ENCODE results near the gene KRTAP10-1. TPM values are rescaled to one million over a fixed set of nuclear protein-coding genes. Genes with fewer than 3 reads are reported as not detected.
"Not testable (repeated sequence)": the region's sequence is repeated elsewhere in the genome, so short reads cannot be mapped to it uniquely, and the experiment has no call there.

KRTAP10-1 gene
- total RNA-seq, 1 donor from 2014 or later, result not detected

DNA sequence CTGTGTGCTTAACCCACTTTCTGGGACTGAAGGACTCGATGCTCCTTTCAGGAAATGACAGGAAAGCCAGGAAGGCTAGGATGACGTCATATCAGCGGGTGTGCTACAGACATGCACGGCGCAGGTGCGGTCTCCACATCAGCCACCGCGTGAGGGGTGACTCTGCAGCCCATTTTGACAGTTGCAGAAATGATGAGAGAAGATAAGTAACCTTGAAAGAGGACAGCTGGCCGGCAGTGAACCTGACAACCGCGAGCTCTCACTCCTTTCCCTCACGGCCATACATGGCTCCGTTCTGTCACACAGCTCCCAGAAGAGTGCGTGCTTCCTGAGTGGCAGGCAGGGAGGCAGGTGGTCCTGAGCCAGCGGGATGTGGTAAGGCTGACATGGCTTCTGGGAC lies 42.1 kb upstream of the KRTAP10-1 start:
- no peak for DNase-seq
- TF ChIP-seq, protein P1, sequence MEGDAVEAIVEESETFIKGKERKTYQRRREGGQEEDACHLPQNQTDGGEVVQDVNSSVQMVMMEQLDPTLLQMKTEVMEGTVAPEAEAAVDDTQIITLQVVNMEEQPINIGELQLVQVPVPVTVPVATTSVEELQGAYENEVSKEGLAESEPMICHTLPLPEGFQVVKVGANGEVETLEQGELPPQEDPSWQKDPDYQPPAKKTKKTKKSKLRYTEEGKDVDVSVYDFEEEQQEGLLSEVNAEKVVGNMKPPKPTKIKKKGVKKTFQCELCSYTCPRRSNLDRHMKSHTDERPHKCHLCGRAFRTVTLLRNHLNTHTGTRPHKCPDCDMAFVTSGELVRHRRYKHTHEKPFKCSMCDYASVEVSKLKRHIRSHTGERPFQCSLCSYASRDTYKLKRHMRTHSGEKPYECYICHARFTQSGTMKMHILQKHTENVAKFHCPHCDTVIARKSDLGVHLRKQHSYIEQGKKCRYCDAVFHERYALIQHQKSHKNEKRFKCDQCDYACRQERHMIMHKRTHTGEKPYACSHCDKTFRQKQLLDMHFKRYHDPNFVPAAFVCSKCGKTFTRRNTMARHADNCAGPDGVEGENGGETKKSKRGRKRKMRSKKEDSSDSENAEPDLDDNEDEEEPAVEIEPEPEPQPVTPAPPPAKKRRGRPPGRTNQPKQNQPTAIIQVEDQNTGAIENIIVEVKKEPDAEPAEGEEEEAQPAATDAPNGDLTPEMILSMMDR (IDR thresholded peaks at IDR 0.05; ENCODE audit: borderline replicate concordance), result no peak
- intact Hi-C loops (cut with micrococcal nuclease), result no loop called here
- H3K27me3 ChIP-seq (ENCODE audit: low read depth), result peaks cover 39% of the 10 kb centered on the region
- H3K4me1 ChIP-seq, result peaks cover 5% of the 10 kb centered on the region
- H3K9me3 ChIP-seq (replicated peaks), result peaks cover 31% of the 10 kb centered on the region
- no peak overlapping the region for H3K27ac ChIP-seq (replicated peaks)
- H3K36me3 ChIP-seq, result no peaks in the 10 kb centered on the region
- no peak overlapping the region for H3K4me3 ChIP-seq

DNA sequence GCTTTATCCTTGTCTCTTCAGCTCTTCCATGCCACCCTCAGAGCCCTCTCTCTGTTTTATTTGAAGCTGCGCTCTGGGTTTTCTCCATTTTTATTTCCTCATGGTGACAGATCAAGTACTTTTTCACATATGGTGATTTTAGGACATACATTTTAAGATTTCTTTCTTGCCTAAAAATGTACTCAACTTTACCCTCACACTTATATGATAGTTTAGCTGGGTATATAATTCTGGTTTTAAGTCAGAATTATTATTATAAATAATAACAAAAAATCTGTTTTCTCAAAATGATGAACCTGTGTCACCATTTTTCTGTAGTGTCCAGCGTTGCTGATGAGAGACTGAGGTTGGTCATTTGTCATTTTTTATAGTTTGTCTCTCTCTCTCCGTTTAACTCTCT lies 41.2 kb upstream of the KRTAP10-1 start:
- Histone ChIP-seq H3K27me3 (ENCODE audit: low read depth) (peaks cover 32% of the 10 kb centered on the region), H3K9me3 (replicated peaks) (peaks cover 37% of the 10 kb centered on the region), H3K36me3 (no peaks in the 10 kb centered on the region), H3K4me1 (peaks cover 5% of the 10 kb centered on the region), H3K27ac (replicated peaks) (no peak overlapping the region), H3K4me3 (no peak overlapping the region)
- TF ChIP-seq, protein P1 (IDR thresholded peaks at IDR 0.05; ENCODE audit: borderline replicate concordance), result no peak
- intact Hi-C loops (cut with micrococcal nuclease), result no loop called here
- DNase-seq, result no peak

DNA sequence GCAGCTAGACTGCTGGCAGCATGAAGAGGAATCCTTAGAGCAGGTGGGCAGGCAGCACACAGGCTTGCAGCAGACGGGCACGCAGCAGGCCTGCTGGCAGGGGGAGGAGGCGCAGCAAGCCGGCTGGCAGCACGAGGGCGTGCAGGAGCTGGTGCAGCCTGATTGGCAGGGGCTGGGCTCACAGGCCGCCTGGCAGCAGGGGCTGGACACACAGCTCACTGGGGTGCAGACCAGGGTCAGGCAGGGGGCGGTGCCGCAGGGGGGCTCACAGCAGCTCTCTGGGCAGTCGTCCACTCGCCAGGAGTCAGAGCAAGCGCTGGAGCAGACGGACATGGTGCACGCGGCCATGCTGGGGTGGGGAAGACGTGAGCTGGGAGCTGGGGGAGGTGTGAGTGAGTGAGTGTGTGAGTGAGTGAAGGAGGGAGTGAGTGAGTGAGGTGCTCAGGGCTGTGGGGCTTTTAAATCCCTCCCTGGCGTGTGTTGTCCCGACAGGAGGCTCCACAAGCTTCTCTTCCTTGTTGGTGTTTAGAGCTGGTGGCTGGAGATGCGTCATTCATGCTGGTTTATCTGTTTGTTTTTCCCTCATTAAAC lies 40.3 kb upstream of the KRTAP10-1 start, which contains the start of gene KRTAP10-5:
TSS of gene KRTAP10-5 (minus strand) at position 374 of the 591 bp plus-strand sequence. CDS start at position 348, 26 bp downstream.
- DNase-seq; H3K27ac ChIP-seq (replicated peaks); H3K4me1 ChIP-seq; intact Hi-C loops (cut with micrococcal nuclease); H3K36me3 ChIP-seq; H3K4me3 ChIP-seq: not testable (repeated sequence)
- H3K27me3 ChIP-seq (ENCODE audit: low read depth), result peaks cover 23% of the 10 kb centered on the region
- peaks cover 41% of the 10 kb centered on the region for H3K9me3 ChIP-seq (replicated peaks)

DNA sequence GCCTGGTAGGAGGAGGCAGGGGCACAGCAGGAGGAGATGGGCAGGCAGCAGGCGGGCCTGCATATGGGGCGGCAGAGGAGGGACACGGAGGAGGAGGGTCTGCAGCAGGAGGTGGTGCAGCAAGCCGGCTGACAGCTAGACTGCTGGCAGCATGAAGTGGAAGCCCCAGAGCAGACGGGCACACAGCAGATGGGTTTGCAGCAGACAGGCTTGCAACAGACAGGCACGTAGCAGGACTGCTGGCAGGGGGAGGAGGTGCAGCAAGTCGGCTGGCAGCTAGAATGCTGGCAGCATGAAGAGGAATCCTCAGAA lies 39.8 kb upstream of the KRTAP10-1 start:
- Histone ChIP-seq H3K4me1 (peaks cover 5% of the 10 kb centered on the region), H3K4me3 (no peak overlapping the region), H3K27ac (replicated peaks) (no peak overlapping the region), H3K27me3 (ENCODE audit: low read depth) (peaks cover 24% of the 10 kb centered on the region), H3K9me3 (replicated peaks) (peaks cover 41% of the 10 kb centered on the region), H3K36me3 (no peaks in the 10 kb centered on the region)
- intact Hi-C loops (cut with micrococcal nuclease), result no loop called here
- TF ChIP-seq, protein P1 (IDR thresholded peaks at IDR 0.05; ENCODE audit: borderline replicate concordance), result no peak
- DNase-seq, result no peak

DNA sequence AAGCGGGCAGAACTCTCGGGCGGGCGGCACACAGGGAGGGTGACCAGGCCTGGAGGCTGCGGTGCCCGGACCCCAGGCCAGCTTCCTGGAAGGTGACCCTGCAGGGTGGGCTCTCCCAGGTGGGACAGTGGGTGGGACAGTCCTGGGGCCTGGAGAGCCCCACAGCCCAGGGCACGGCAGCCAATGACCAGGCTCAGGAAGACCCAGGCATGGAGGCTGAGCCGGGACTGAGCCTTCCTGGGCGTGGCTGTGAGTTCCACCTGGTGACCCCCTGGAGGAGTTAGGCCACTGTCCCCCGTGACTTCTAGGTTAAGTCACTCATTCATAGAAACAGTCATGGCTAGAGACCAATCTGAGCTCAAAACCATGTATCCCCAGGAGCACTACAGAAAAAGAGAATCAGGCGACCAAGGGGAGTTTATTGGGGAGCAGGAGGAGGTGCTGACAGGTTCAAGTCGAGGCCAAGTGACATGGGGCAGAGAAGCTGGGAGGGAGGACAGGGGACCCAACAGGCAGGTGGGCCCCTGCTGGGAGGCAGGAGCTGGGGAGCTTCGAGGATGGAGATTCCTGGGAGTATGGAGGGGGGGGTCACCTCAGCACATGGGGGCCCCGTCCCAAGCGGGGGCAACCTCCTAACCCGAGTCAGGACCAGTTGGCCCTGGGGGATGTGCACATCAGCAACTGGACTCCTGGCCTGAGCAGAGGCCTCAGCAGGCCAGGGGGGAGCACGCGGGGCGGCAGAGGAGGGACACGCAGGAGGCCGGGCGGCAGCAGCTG lies 39.2 kb upstream of the KRTAP10-1 start:
- no peak overlapping the region for H3K4me3 ChIP-seq
- H3K4me1 ChIP-seq, result peaks cover 3% of the 10 kb centered on the region
- intact Hi-C loops (cut with micrococcal nuclease), result no loop called here
- TF ChIP-seq, protein P1 (IDR thresholded peaks at IDR 0.05; ENCODE audit: borderline replicate concordance), result no peak
- no peaks in the 10 kb centered on the region for H3K36me3 ChIP-seq
- H3K27ac ChIP-seq (replicated peaks), result no peak overlapping the region
- peaks cover 26% of the 10 kb centered on the region for H3K27me3 ChIP-seq (ENCODE audit: low read depth)
- peaks cover 41% of the 10 kb centered on the region for H3K9me3 ChIP-seq (replicated peaks)
- DNase-seq, result no peak
